H1 (cell line): ENCODE data around the gene TLE3. TPM values are rescaled to one million over a fixed set of nuclear protein-coding genes. Genes with fewer than 3 reads are reported as not detected.
A peak's percentile ranks its signal among the peaks of the same experiment; 100 is the strongest.

ENCODE experiments used
- CTCF ChIA-PET: fragments of 300-600 bp; sonication (Branson Sonifier 250); formaldehyde crosslinking; loops from one replicate; lab custom pipeline; 2021; ENCODE audit not compliant: partially characterized antibody; lab: Charles Lee
- POLR2A ChIA-PET: fragments of 300-600 bp; sonication (Branson Sonifier 250); formaldehyde crosslinking; loops from one replicate; lab custom pipeline; 2021; ENCODE audit warnings: inconsistent platforms; ENCODE audit not compliant: partially characterized antibody; lab: Charles Lee
- DNase-seq, 2 experiments: peaks; one replicate each; pipeline versions ENCODE4 v3.0.0 to v3.0.0-alpha.2; 2010 to 2022; ENCODE audit warnings: low spot score in 2 of 2, low read depth in 1 of 2, mixed read lengths in 1 of 2
- FAIRE-seq: peaks from 2 replicates; lab custom pipeline; 2011; peaks lifted over from hg19 to GRCh38; lab: Jason Lieb, UNC
- H2AFZ ChIP-seq: 2 replicates; pipeline ENCODE4 v1.8.1; 2012; ENCODE audit warnings: low read length, inconsistent platforms
- H2AK5ac ChIP-seq: 2 replicates; pipeline ENCODE4 v1.6.1; 2013; ENCODE audit warnings: low read depth, low read length
- H2BK120ac ChIP-seq: replicated peaks from 2 replicates; pipeline ENCODE3; 2013; ENCODE audit warnings: low read depth, low read length, inconsistent platforms
- H2BK12ac ChIP-seq: 2 replicates; pipeline ENCODE4 v1.6.1; 2013; ENCODE audit warnings: low read depth, low read length
- H2BK15ac ChIP-seq: 2 replicates; pipeline ENCODE4 v1.6.1; 2013; ENCODE audit warnings: low read length
- H2BK20ac ChIP-seq: 2 replicates; pipeline ENCODE4 v1.6.1; 2013; ENCODE audit warnings: low read length
- H2BK5ac ChIP-seq: 2 replicates; pipeline ENCODE4 v1.6.1; 2013; ENCODE audit warnings: low read depth, low read length
- H3K14ac ChIP-seq: 2 replicates; pipeline ENCODE4 v1.6.1; 2013; ENCODE audit warnings: inconsistent platforms; ENCODE audit not compliant: insufficient read length
- H3K18ac ChIP-seq: 2 replicates; pipeline ENCODE4 v1.6.1; 2013; ENCODE audit warnings: low read length; ENCODE audit errors: extremely low read depth
- H3K23ac ChIP-seq: 2 replicates; pipeline ENCODE4 v1.6.1; 2013; ENCODE audit warnings: inconsistent platforms; ENCODE audit not compliant: insufficient read length
- H3K23me2 ChIP-seq: 2 replicates; pipeline ENCODE4 v1.6.1; 2013; ENCODE audit warnings: low read depth, low read length
- H3K27ac ChIP-seq: 2 replicates; pipeline ENCODE4 v1.6.1; 2011; ENCODE audit warnings: low read depth, low read length, inconsistent platforms
- H3K27me3 ChIP-seq, 4 experiments: replicated peaks in 1 of 4; 1 replicate in 1 of 4; 2 replicates in 3 of 4; pipeline versions ENCODE4 v1.6.1 to v1.8.1; 2011 to 2013; ENCODE audit warnings: low read length in 3 of 4, mild to moderate bottlenecking in 3 of 4, inconsistent platforms in 2 of 4, mixed read lengths in 2 of 4, moderate library complexity in 1 of 4; ENCODE audit not compliant: control insufficient read depth in 3 of 4, insufficient read depth in 3 of 4; ENCODE audit errors: extremely low read depth in 1 of 4
- H3K36me3 ChIP-seq, 4 experiments: 2 replicates each; pipeline versions ENCODE4 v1.6.1 to v1.8.1; 2011 to 2013; ENCODE audit warnings: mild to moderate bottlenecking in 4 of 4, low read length in 3 of 4, moderate library complexity in 2 of 4, control low read depth in 1 of 4, inconsistent platforms in 1 of 4; ENCODE audit not compliant: insufficient read depth in 4 of 4, control insufficient read depth in 2 of 4
- H3K4ac ChIP-seq: replicated peaks from 2 replicates; pipeline ENCODE3; 2013; ENCODE audit warnings: low read length, low read depth, mixed read lengths, inconsistent platforms; ENCODE audit not compliant: insufficient read length
- H3K4me1 ChIP-seq, 4 experiments: replicated peaks in 1 of 4; 1 replicate in 1 of 4; 2 replicates in 3 of 4; pipeline versions ENCODE4 v1.6.1 to v1.8.1; 2011 to 2013; ENCODE audit warnings: low read length in 3 of 4, inconsistent platforms in 2 of 4, mixed read lengths in 1 of 4; ENCODE audit not compliant: insufficient read depth in 4 of 4, control insufficient read depth in 3 of 4
- H3K4me2 ChIP-seq, 2 experiments: 2 replicates each; pipeline versions ENCODE4 v1.6.1 to v1.8.1; 2011 to 2013; ENCODE audit warnings: low read depth in 2 of 2, low read length in 2 of 2, control low read depth in 1 of 2, inconsistent platforms in 1 of 2, mild to moderate bottlenecking in 1 of 2; ENCODE audit not compliant: insufficient read depth in 1 of 2
- H3K4me3 ChIP-seq, 4 experiments: fragments of 200-600, 300-600 bp in 1 of 4; sonication (generic), shearing (Covaris generic), sonication (Bioruptor Twin) in 1 of 4; 2 replicates each; pipeline versions ENCODE4 v1.5.1 to v1.8.1; 2011 to 2016; ENCODE audit warnings: low read length in 4 of 4, low read depth in 3 of 4, control low read depth in 2 of 4, inconsistent platforms in 2 of 4, mild to moderate bottlenecking in 2 of 4, mixed read lengths in 1 of 4, moderate library complexity in 1 of 4; ENCODE audit not compliant: insufficient read depth in 2 of 4; ENCODE audit errors: extremely low read depth in 1 of 4
- H3K56ac ChIP-seq: replicated peaks from 2 replicates; pipeline ENCODE3; 2013; ENCODE audit warnings: low read depth, mild to moderate bottlenecking, mixed read lengths, low read length, inconsistent platforms; ENCODE audit not compliant: insufficient read length
- H3K79me1 ChIP-seq: 2 replicates; pipeline ENCODE4 v1.6.1; 2013; ENCODE audit warnings: low read depth, low read length, control low read depth
- H3K79me2 ChIP-seq, 2 experiments: 2 replicates each; pipeline versions ENCODE4 v1.6.1 to v1.8.1; 2012 to 2013; ENCODE audit warnings: low read length in 2 of 2, mild to moderate bottlenecking in 2 of 2, inconsistent platforms in 1 of 2; ENCODE audit not compliant: insufficient read depth in 2 of 2, control insufficient read depth in 1 of 2
- H3K9ac ChIP-seq, 4 experiments: replicated peaks in 1 of 4; 1 replicate in 1 of 4; 2 replicates in 3 of 4; pipeline versions ENCODE4 v1.6.1 to v1.8.1; 2011 to 2013; ENCODE audit warnings: low read depth in 3 of 4, low read length in 3 of 4, control low read depth in 2 of 4, mild to moderate bottlenecking in 2 of 4, moderate library complexity in 2 of 4, inconsistent platforms in 1 of 4; ENCODE audit errors: extremely low read depth in 1 of 4
- H3K9me3 ChIP-seq, 2 experiments: 2 replicates each; pipeline versions ENCODE4 v1.6.1 to v1.8.1; 2012 to 2013; ENCODE audit warnings: mild to moderate bottlenecking in 2 of 2, moderate library complexity in 2 of 2, control low read depth in 1 of 2, inconsistent platforms in 1 of 2, low read depth in 1 of 2, low read length in 1 of 2, mixed read lengths in 1 of 2; ENCODE audit not compliant: insufficient read depth in 2 of 2
- H4K20me1 ChIP-seq, 2 experiments: replicated peaks in 1 of 2; 2 replicates each; pipeline versions ENCODE3 to v1.8.1; 2011 to 2013; ENCODE audit warnings: inconsistent platforms in 2 of 2, low read length in 2 of 2, mild to moderate bottlenecking in 1 of 2; ENCODE audit not compliant: insufficient read depth in 2 of 2, control insufficient read depth in 1 of 2
- H4K5ac ChIP-seq: 2 replicates; pipeline ENCODE4 v1.6.1; 2013; ENCODE audit warnings: low read length, low read depth, mixed read lengths, inconsistent platforms; ENCODE audit not compliant: insufficient read length
- H4K8ac ChIP-seq: 2 replicates; pipeline ENCODE4 v1.8.0; 2013; ENCODE audit warnings: mild to moderate bottlenecking, moderate library complexity, low read length, inconsistent platforms; ENCODE audit not compliant: insufficient read depth; ENCODE audit errors: extremely low read depth
- H4K91ac ChIP-seq: replicated peaks from 2 replicates; pipeline ENCODE3; 2013; ENCODE audit warnings: low read length, mixed read lengths, inconsistent platforms; ENCODE audit not compliant: insufficient read length
- MAX ChIP-seq: IDR thresholded peaks from 2 replicates; pipeline ENCODE4 v1.6.1; 2012; ENCODE audit warnings: inconsistent platforms
- POU5F1 ChIP-seq: IDR thresholded peaks from 2 replicates; pipeline ENCODE4 v1.6.1; 2011; ENCODE audit warnings: low read depth, mild to moderate bottlenecking, low read length, moderate library complexity
- RNF2 ChIP-seq: fragments of 200-900, 300-1000 bp; sonication (generic); IDR thresholded peaks from 2 replicates; pipeline ENCODE4 v1.7.1; 2016; ENCODE audit warnings: borderline replicate concordance, low read depth, mild to moderate bottlenecking, antibody characterized with exemption, low read length; ENCODE audit not compliant: poor library complexity, severe bottlenecking; ENCODE audit errors: missing control alignments
- SAP30 ChIP-seq: fragments of 300-600 bp; sonication (generic); IDR thresholded peaks from 2 replicates; pipeline ENCODE4 v1.7.1; 2012; ENCODE audit warnings: low read length, moderate library complexity, mild to moderate bottlenecking, inconsistent platforms; ENCODE audit not compliant: insufficient read depth, insufficient replicate concordance
- SIRT6 ChIP-seq: IDR thresholded peaks from one replicate; pipeline ENCODE4 v1.7.1; 2012; ENCODE audit warnings: low read length, inconsistent platforms
- WGBS, 2 experiments: shearing (Covaris generic) in 1 of 2; methylation state at CpG; one replicate each; pipeline versions ENCODE4 v1.1.6 to v1.1.7; 2013 to 2015; ENCODE audit warnings: low lambda C conversion rate in 2 of 2, mixed read lengths in 2 of 2, inconsistent platforms in 1 of 2, low coverage in 1 of 2, missing lambda C conversion rate in 1 of 2; ENCODE audit not compliant: insufficient replicate concordance in 2 of 2, insufficient coverage in 1 of 2, insufficient read length in 1 of 2; ENCODE audit errors: extremely low coverage in 1 of 2, missing lambda C conversion rate in 1 of 2; 5-methylcytosine and 5-hydroxymethylcytosine counted together
- polyA plus RNA-seq, 7 experiments: library from polyadenylated mRNA; depleted of rRNA in 3 of 7; stranded (reverse) in 5 of 7; unstranded in 2 of 7; fragments of >200 nt in 5 of 7; fragments of 200-250 nt in 2 of 7; gene quantifications; 1 replicate in 5 of 7; 2 replicates in 1 of 7; 4 replicates in 1 of 7; pipeline versions ENCODE4 v1.2.1 to v1.2.3, GENCODE V29; 2011 to 2013; ENCODE audit warnings: missing spikeins in 2 of 7, mixed read lengths in 2 of 7
- total RNA-seq: library from RNA; stranded (reverse); fragmentation: NEBNext Ultra II Directional; extraction: Animal tissue kit (Norgen Biotek cat#: 25700); gene quantifications from 2 replicates; pipeline ENCODE4 v1.2.1, GENCODE V29; 2021

The TLE3 gene
- total and polyA plus RNA-seq, 2 of the 8 experiments (the other 6 are each of a cell fraction or from before 2014, with no cell fraction given): 25.1 to 61.2 TPM

GRCh38 chr15:70097063-70097320 is 725 bp downstream of the TLE3 start:
- Histone ChIP-seq H3K36me3 (peaks cover 0 to 18% (median under 1%) of the 10 kb centered on the region in 4 experiments; a peak in 3 of 8 replicates), H3K56ac (no peak overlapping the region), H3K79me2 (peaks cover 4 to 37% of the 10 kb centered on the region in 2 experiments), H3K4me3 (peak overlapping the region; percentile 87 to 99 (median 96)), H3K4me1 (peaks cover 12 to 31% (median 23%) of the 10 kb centered on the region in 4 experiments), H2BK5ac (no peak overlapping the region), H3K9me3 (no peaks in the 10 kb centered on the region), H3K18ac (peak overlapping the region; percentile 60; the same call in 1 of the 2 replicates), H3K27ac (peak overlapping the region; percentile 65), H3K23ac (no peak overlapping the region), H2BK12ac (0 out of 2 replicates have a peak overlapping the region, but pooled peaks have one; percentile 17), H3K9ac (peak overlapping the region; percentile 73 to 97 (median 82)), H2BK120ac (no peak overlapping the region), H4K20me1 (peaks cover 11 to 18% of the 10 kb centered on the region in 2 experiments), H4K8ac (peak overlapping the region; percentile 92), H2AK5ac (no peak overlapping the region), H2BK20ac (no peak overlapping the region), H3K4ac (no peak overlapping the region), H2AFZ (no peak overlapping the region), H3K79me1 (peaks cover 6% of the 10 kb centered on the region; the same call in 1 of the 2 replicates), H3K27me3 (peaks cover 0 to 10% (median 7%) of the 10 kb centered on the region in 4 experiments; a peak in 5 of 7 replicates), H3K4me2 (peak overlapping the region; percentile 86 to 99), H4K5ac (no peak overlapping the region), H3K14ac (no peak overlapping the region), H4K91ac (no peak overlapping the region), H3K23me2 (peaks cover 34% of the 10 kb centered on the region; the same call in 1 of the 2 replicates), H2BK15ac (no peak overlapping the region)
- FAIRE-seq (no peak), DNase-seq (no peak)
- POLR2A ChIA-PET: interaction anchor here (0.9 to 12.8 kb wide), 17 partner anchors 10 to 645 kb away, joined by 3 to 151 read pairs (median 7); no protein-coding TSS in a partner anchor
- TF ChIP-seq RNF2 (no peak), POU5F1 (no peak), SIRT6 (no peak), SAP30 (no peak), MAX (no peak)
- 3% methylated on average over 12 of the region's 37 CpGs; no CpG with 5 or more reads in 1 of the 2 experiments for WGBS, 2 experiments
- CTCF ChIA-PET: interaction anchor here (0.7 to 1.0 kb wide), 2 partner anchors 14 to 380 kb away, joined by 3 to 4 read pairs; no protein-coding TSS in a partner anchor
